SU-DHL-6 (cell line): ENCODE results near the gene SNTG2.

ENCODE experiments used
- H2AFZ ChIP-seq: fragments of 200-600 bp; sonication (generic); 2 replicates; pipeline ENCODE4 v1.6.1; 2014; ENCODE audit warnings: low read depth, mild to moderate bottlenecking, moderate library complexity, mixed read lengths, antibody characterized with exemption, low read length; ENCODE audit not compliant: severe bottlenecking
- H3F3A ChIP-seq: fragments of 200-600 bp; shearing (Covaris generic); 2 replicates; pipeline ENCODE4 v1.6.0; 2016; ENCODE audit warnings: antibody characterized with exemption, mild to moderate bottlenecking; ENCODE audit not compliant: insufficient read depth
- H3K27ac ChIP-seq: fragments of 200-600 bp; sonication (generic); 2 replicates; pipeline ENCODE4 v1.5.1; 2016; ENCODE audit warnings: low read depth, mild to moderate bottlenecking, low read length, moderate library complexity, mixed read lengths
- H3K27me3 ChIP-seq: fragments of 200-600 bp; sonication (generic), shearing (Covaris generic); 2 replicates; pipeline ENCODE4 v1.6.0; 2014; ENCODE audit warnings: mild to moderate bottlenecking, low read length
- H3K36me3 ChIP-seq: fragments of 200-600 bp; sonication (generic); 2 replicates; pipeline ENCODE4 v1.6.1; 2014; ENCODE audit warnings: mild to moderate bottlenecking, low read length, mixed read lengths
- H3K4me2 ChIP-seq: fragments of 300-600, 200-600 bp; shearing (Covaris generic), sonication (generic); 2 replicates; pipeline ENCODE4 v1.6.0; 2014; ENCODE audit warnings: low read length, low read depth, mild to moderate bottlenecking; ENCODE audit not compliant: poor library complexity, severe bottlenecking
- H3K4me3 ChIP-seq: fragments of 200-600 bp; sonication (generic); 2 replicates; pipeline ENCODE4 v1.5.1; 2014; ENCODE audit warnings: antibody characterized with exemption, low read length, mild to moderate bottlenecking, mixed read lengths; ENCODE audit not compliant: insufficient read depth, poor library complexity, severe bottlenecking
- H3K79me2 ChIP-seq: fragments of 200-600 bp; sonication (generic); 2 replicates; pipeline ENCODE4 v1.6.1; 2014; ENCODE audit warnings: mild to moderate bottlenecking, low read length, moderate library complexity; ENCODE audit not compliant: insufficient read depth
- H3K9ac ChIP-seq: fragments of 200-600 bp; sonication (generic); 2 replicates; pipeline ENCODE4 v1.7.0; 2014; ENCODE audit warnings: mild to moderate bottlenecking, low read length
- H3K9me2 ChIP-seq: fragments of 200-600 bp; sonication (generic); replicated peaks from 2 replicates; pipeline ENCODE4 v1.6.1; 2014; ENCODE audit warnings: low read length; ENCODE audit not compliant: insufficient read depth
- H3K9me3 ChIP-seq: fragments of 200-600 bp; sonication (generic); 2 replicates; pipeline ENCODE4 v1.6.1; 2014; ENCODE audit warnings: low read length, mixed read lengths; ENCODE audit not compliant: insufficient read depth
- H4K20me1 ChIP-seq: fragments of 200-600 bp; sonication (generic); 2 replicates; pipeline ENCODE4 v1.6.1; 2014; ENCODE audit warnings: low read depth, mild to moderate bottlenecking, antibody characterized with exemption, low read length, moderate library complexity, mixed read lengths
- EZH2phosphoT487 ChIP-seq: fragments of 200-600 bp; sonication (generic), shearing (Covaris generic); conservative IDR thresholded peaks from 2 replicates; pipeline ENCODE4 v1.6.1; 2018; ENCODE audit warnings: mild to moderate bottlenecking, antibody characterized with exemption, low read length, moderate library complexity, mixed read lengths
- TF ChIP-seq, protein P1 (sequence below): fragments of 200-600 bp; sonication (generic); IDR thresholded peaks from one replicate; pipeline ENCODE4 v1.5.1; 2017; ENCODE audit warnings: antibody characterized with exemption, mild to moderate bottlenecking, low read length, moderate library complexity; ENCODE audit not compliant: insufficient read depth, poor library complexity, severe bottlenecking

The SNTG2 gene

DNA sequence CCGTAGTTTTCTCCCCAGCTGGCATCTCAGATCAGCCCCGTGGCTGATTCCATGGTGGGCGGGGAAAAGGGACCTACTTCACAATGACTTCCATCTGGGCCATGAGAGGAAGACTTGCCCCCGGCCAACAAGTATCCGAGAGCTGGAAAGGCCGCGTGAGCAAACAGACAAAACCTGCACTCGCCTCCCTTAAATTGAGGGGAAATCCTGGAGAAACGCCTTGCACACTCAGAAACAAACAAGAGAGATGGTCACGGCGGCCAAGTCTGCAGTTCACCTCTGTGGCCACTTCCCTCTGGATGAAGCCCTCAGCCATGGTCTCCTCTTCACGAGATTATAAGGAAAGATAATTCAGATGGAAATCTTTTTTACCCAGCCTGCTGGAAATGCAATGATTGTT lies 423.2 kb downstream of the SNTG2 start:
- Histone ChIP-seq H3K79me2 (no peaks in the 10 kb centered on the region), H3K4me3 (no peak overlapping the region), H3K27me3 (no peaks in the 10 kb centered on the region), H2AFZ (no peak overlapping the region), H4K20me1 (no peaks in the 10 kb centered on the region), H3K27ac (no peak overlapping the region), H3F3A (no peaks in the 10 kb centered on the region), H3K9ac (no peak overlapping the region), H3K36me3 (no peaks in the 10 kb centered on the region), H3K9me3 (no peaks in the 10 kb centered on the region), H3K9me2 (no peaks in the 10 kb centered on the region), H3K4me2 (no peak overlapping the region)
- TF ChIP-seq, protein P1, sequence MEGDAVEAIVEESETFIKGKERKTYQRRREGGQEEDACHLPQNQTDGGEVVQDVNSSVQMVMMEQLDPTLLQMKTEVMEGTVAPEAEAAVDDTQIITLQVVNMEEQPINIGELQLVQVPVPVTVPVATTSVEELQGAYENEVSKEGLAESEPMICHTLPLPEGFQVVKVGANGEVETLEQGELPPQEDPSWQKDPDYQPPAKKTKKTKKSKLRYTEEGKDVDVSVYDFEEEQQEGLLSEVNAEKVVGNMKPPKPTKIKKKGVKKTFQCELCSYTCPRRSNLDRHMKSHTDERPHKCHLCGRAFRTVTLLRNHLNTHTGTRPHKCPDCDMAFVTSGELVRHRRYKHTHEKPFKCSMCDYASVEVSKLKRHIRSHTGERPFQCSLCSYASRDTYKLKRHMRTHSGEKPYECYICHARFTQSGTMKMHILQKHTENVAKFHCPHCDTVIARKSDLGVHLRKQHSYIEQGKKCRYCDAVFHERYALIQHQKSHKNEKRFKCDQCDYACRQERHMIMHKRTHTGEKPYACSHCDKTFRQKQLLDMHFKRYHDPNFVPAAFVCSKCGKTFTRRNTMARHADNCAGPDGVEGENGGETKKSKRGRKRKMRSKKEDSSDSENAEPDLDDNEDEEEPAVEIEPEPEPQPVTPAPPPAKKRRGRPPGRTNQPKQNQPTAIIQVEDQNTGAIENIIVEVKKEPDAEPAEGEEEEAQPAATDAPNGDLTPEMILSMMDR, result no peak
- TF ChIP-seq EZH2phosphoT487, result no peak

DNA sequence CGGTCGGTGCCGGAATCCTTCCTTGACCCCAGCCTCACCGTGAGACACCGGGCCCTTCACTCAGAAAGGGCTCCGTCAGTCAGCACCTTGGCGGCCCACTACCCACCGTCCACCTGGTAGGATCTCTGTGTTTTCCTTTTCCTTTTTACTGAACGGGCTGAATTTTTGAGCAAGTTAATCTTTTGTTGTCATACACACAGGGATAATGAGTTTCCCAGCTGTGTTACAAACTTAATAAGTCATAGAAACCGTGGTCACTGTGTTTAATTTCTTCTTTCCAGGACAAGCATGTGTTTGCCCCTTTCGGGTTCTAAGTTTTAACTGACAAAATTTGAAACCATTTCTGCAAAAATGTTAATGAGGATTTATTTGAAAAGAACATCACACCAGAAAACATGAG lies 423.6 kb downstream of the SNTG2 start:
- Histone ChIP-seq H3F3A (no peaks in the 10 kb centered on the region), H3K79me2 (no peaks in the 10 kb centered on the region), H3K9me3 (no peaks in the 10 kb centered on the region), H4K20me1 (no peaks in the 10 kb centered on the region), H3K27me3 (no peaks in the 10 kb centered on the region), H3K4me2 (no peak overlapping the region), H3K27ac (no peak overlapping the region), H3K4me3 (no peak overlapping the region), H2AFZ (no peak overlapping the region), H3K9me2 (no peaks in the 10 kb centered on the region), H3K36me3 (no peaks in the 10 kb centered on the region), H3K9ac (no peak overlapping the region)
- TF ChIP-seq EZH2phosphoT487, result no peak
- TF ChIP-seq, protein P1, result no peak

DNA sequence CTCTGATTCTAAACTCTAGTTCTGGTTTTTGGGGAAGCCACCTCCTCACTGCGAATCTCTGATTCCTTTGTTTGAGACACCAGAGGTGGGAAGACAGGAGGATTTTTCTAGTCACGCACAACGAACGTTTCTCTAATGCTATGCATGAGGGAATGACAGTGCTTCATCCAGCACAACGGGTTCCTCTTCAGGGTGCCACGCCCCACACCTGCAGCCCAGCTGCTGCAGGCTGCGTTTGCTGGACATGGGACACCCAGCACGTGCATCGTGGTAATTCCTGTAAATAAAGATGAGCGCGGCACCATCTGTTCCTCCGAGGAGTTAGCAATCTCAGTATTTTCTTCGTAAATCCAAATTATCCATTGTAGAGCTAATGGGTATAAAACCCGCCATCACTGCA lies 425.1 kb downstream of the SNTG2 start:
- Histone ChIP-seq H3K9ac (no peak overlapping the region), H3K4me2 (no peak overlapping the region), H3K9me3 (no peaks in the 10 kb centered on the region), H4K20me1 (no peaks in the 10 kb centered on the region), H3K27ac (no peak overlapping the region), H3K79me2 (no peaks in the 10 kb centered on the region), H3K4me3 (no peak overlapping the region), H3K27me3 (no peaks in the 10 kb centered on the region), H2AFZ (no peak overlapping the region), H3K36me3 (no peaks in the 10 kb centered on the region), H3K9me2 (no peaks in the 10 kb centered on the region), H3F3A (no peaks in the 10 kb centered on the region)
- TF ChIP-seq, protein P1, result no peak
- no peak for TF ChIP-seq EZH2phosphoT487

DNA sequence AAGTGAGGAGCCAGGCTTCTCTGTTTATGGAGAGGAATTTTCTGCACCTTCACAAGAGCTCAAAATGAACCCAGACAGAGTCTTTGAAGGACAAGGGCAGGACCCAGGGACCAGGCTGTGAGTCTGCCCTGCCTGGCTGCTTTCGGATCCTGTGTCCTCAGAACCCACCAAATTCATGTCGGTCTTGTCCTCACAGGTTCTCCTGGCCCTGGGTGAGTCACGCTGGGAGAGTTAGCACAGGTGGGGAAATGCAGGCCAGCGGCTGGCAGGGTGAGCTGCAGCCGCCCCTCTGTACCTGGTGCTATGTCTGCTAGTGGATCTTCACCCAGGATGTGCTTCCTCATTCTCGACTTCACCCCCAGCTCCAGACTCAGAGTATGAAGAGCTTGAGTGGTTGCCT lies 426.8 kb downstream of the SNTG2 start:
- H3K9me2 ChIP-seq, result no peaks in the 10 kb centered on the region
- TF ChIP-seq, protein P1, result no peak
- TF ChIP-seq EZH2phosphoT487, result no peak
- H3F3A ChIP-seq, result no peaks in the 10 kb centered on the region
- H3K27ac ChIP-seq, result no peak overlapping the region
- H3K4me2 ChIP-seq, result no peak overlapping the region
- no peaks in the 10 kb centered on the region for H4K20me1 ChIP-seq
- no peaks in the 10 kb centered on the region for H3K9me3 ChIP-seq
- no peak overlapping the region for H2AFZ ChIP-seq
- no peaks in the 10 kb centered on the region for H3K36me3 ChIP-seq
- no peaks in the 10 kb centered on the region for H3K79me2 ChIP-seq
- H3K4me3 ChIP-seq, result no peak overlapping the region
- H3K9ac ChIP-seq, result no peak overlapping the region
- no peaks in the 10 kb centered on the region for H3K27me3 ChIP-seq
